H9 (cell line): ENCODE measurements around the gene TSPAN8. TPM values are rescaled to one million over a fixed set of nuclear protein-coding genes. Genes with fewer than 3 reads are reported as not detected.
"Not testable (repeated sequence)": the region's sequence is repeated elsewhere in the genome, so short reads cannot be mapped to it uniquely, and the experiment has no call there.

ENCODE experiments used
- DNase-seq: peaks from one replicate; pipeline ENCODE4 v3.0.0-alpha.2; 2017
- H2AFZ ChIP-seq: one replicate; pipeline ENCODE4 v1.6.1; 2013; ENCODE audit warnings: mild to moderate bottlenecking, low read length, control low read depth, moderate library complexity
- H2AK5ac ChIP-seq: 2 replicates; pipeline ENCODE4 v1.6.1; 2013; ENCODE audit warnings: low read length, control low read depth, mixed read lengths; ENCODE audit not compliant: insufficient read length
- H2BK120ac ChIP-seq: one replicate; pipeline ENCODE4 v1.6.1; 2013; ENCODE audit warnings: low read depth, mild to moderate bottlenecking, low read length, control low read depth, inconsistent platforms; ENCODE audit not compliant: poor library complexity, severe bottlenecking
- H2BK12ac ChIP-seq: 2 replicates; pipeline ENCODE4 v1.6.1; 2013; ENCODE audit warnings: low read length, control low read depth, mixed read lengths, low read depth; ENCODE audit not compliant: insufficient read length
- H2BK15ac ChIP-seq: 2 replicates; pipeline ENCODE4 v1.6.1; 2013; ENCODE audit warnings: low read depth, low read length, control low read depth
- H2BK20ac ChIP-seq: one replicate; pipeline ENCODE4 v1.6.1; 2013; ENCODE audit warnings: low read depth, mild to moderate bottlenecking, low read length, control low read depth, inconsistent platforms; ENCODE audit not compliant: poor library complexity, severe bottlenecking
- H2BK5ac ChIP-seq: 2 replicates; pipeline ENCODE4 v1.6.1; 2013; ENCODE audit warnings: low read length, control low read depth, mixed read lengths; ENCODE audit not compliant: insufficient read length
- H3K14ac ChIP-seq: 2 replicates; pipeline ENCODE4 v1.6.1; 2013; ENCODE audit warnings: low read length, control low read depth; ENCODE audit not compliant: insufficient read depth
- H3K18ac ChIP-seq: 2 replicates; pipeline ENCODE4 v1.6.1; 2013; ENCODE audit warnings: low read depth, mild to moderate bottlenecking, mixed read lengths, low read length, control low read depth; ENCODE audit not compliant: insufficient read length
- H3K23ac ChIP-seq: 2 replicates; pipeline ENCODE4 v1.6.1; 2013; ENCODE audit warnings: low read length, control low read depth, mixed read lengths, low read depth; ENCODE audit not compliant: insufficient read length
- H3K23me2 ChIP-seq: 2 replicates; pipeline ENCODE4 v1.6.1; 2013; ENCODE audit warnings: low read depth, mild to moderate bottlenecking, mixed read lengths, low read length, control low read depth; ENCODE audit not compliant: insufficient read length, poor library complexity, severe bottlenecking
- H3K27ac ChIP-seq: 2 replicates; pipeline ENCODE4 v1.5.1; 2013; ENCODE audit warnings: low read length, control low read depth, mixed read lengths, low read depth; ENCODE audit not compliant: insufficient read length
- H3K27me3 ChIP-seq: 2 replicates; pipeline ENCODE4 v1.6.1; 2013; ENCODE audit warnings: low read length, control low read depth, inconsistent platforms; ENCODE audit not compliant: insufficient read depth
- H3K4ac ChIP-seq: 2 replicates; pipeline ENCODE4 v1.6.1; 2013; ENCODE audit warnings: low read depth, mild to moderate bottlenecking, control low read depth, inconsistent platforms, low read length, moderate library complexity
- H3K4me1 ChIP-seq: 2 replicates; pipeline ENCODE4 v1.6.1; 2013; ENCODE audit warnings: low read length, control low read depth, inconsistent platforms; ENCODE audit not compliant: insufficient read depth
- H3K4me2 ChIP-seq: 2 replicates; pipeline ENCODE4 v1.6.1; 2013; ENCODE audit warnings: low read length, control low read depth, mixed read lengths; ENCODE audit not compliant: insufficient read length, insufficient read depth
- H3K56ac ChIP-seq: 2 replicates; pipeline ENCODE4 v1.6.1; 2013; ENCODE audit warnings: low read depth, mild to moderate bottlenecking, mixed read lengths, low read length, control low read depth; ENCODE audit not compliant: insufficient read length
- H3K79me1 ChIP-seq: 2 replicates; pipeline ENCODE4 v1.6.1; 2013; ENCODE audit warnings: low read depth, mild to moderate bottlenecking, moderate library complexity, low read length, control low read depth, inconsistent platforms; ENCODE audit not compliant: insufficient read depth, poor library complexity, severe bottlenecking
- H3K79me2 ChIP-seq: 2 replicates; pipeline ENCODE4 v1.6.1; 2013; ENCODE audit warnings: low read length, control low read depth, inconsistent platforms; ENCODE audit not compliant: insufficient read depth
- H3K9ac ChIP-seq: 2 replicates; pipeline ENCODE4 v1.6.1; 2013; ENCODE audit warnings: low read length, control low read depth, mixed read lengths; ENCODE audit not compliant: insufficient read length; ENCODE audit errors: extremely low read depth
- H3K9me3 ChIP-seq: one replicate; pipeline ENCODE4 v1.6.1; 2013; ENCODE audit warnings: low read depth, low read length, inconsistent platforms; ENCODE audit not compliant: control insufficient read depth
- H3T11ph ChIP-seq: one replicate; pipeline ENCODE4 v1.6.1; 2013; ENCODE audit warnings: mild to moderate bottlenecking, low read length, control low read depth, inconsistent platforms
- H4K20me1 ChIP-seq: one replicate; pipeline ENCODE4 v1.6.1; 2013; ENCODE audit not compliant: control insufficient read depth, insufficient read length, insufficient read depth
- H4K5ac ChIP-seq: 2 replicates; pipeline ENCODE4 v1.6.1; 2013; ENCODE audit warnings: low read depth, mild to moderate bottlenecking, mixed read lengths, low read length, control low read depth; ENCODE audit not compliant: insufficient read length
- H4K8ac ChIP-seq: replicated peaks from 2 replicates; pipeline ENCODE4 v1.6.1; 2013; ENCODE audit warnings: low read length, control low read depth, mixed read lengths, low read depth; ENCODE audit not compliant: insufficient read length
- H4K91ac ChIP-seq: 2 replicates; pipeline ENCODE4 v1.6.1; 2013; ENCODE audit warnings: low read depth, mild to moderate bottlenecking, moderate library complexity, mixed read lengths, low read length, control low read depth; ENCODE audit not compliant: insufficient read length
- H3K27ac Mint-ChIP-seq, 3 experiments: 2 replicates in 2 of 3; 3 replicates in 1 of 3; pipeline ENCODE4 v1.8.0; 2020 to 2021; ENCODE audit warnings: mixed read lengths in 3 of 3, mild to moderate bottlenecking in 1 of 3, moderate library complexity in 1 of 3
- H3K27me3 Mint-ChIP-seq: 2 replicates; pipeline ENCODE4 v1.8.0; 2021; ENCODE audit warnings: low read depth, mild to moderate bottlenecking, moderate library complexity, mixed read lengths
- H3K36me3 Mint-ChIP-seq, 3 experiments: 2 replicates in 2 of 3; 3 replicates in 1 of 3; pipeline ENCODE4 v1.8.0; 2020 to 2021; ENCODE audit warnings: low read depth in 3 of 3, mixed read lengths in 3 of 3; ENCODE audit not compliant: insufficient read depth in 1 of 3
- H3K4me1 Mint-ChIP-seq, 2 experiments: 2 replicates each; pipeline ENCODE4 v1.8.0; 2020; ENCODE audit warnings: mixed read lengths in 2 of 2
- H3K4me3 Mint-ChIP-seq, 2 experiments: 2 replicates in 1 of 2; 3 replicates in 1 of 2; pipeline ENCODE4 v1.8.0; 2020 to 2021; ENCODE audit warnings: mild to moderate bottlenecking in 2 of 2, mixed read lengths in 2 of 2, moderate library complexity in 1 of 2
- H3K9me3 Mint-ChIP-seq, 2 experiments: 2 replicates in 1 of 2; 3 replicates in 1 of 2; pipeline ENCODE4 v1.8.0; 2020; ENCODE audit warnings: mild to moderate bottlenecking in 2 of 2, mixed read lengths in 2 of 2, moderate library complexity in 1 of 2
- CTCF ChIP-seq: fragments of 200-600 bp; sonication (generic); conservative IDR thresholded peaks from 3 replicates; pipeline ENCODE4 v1.8.0; 2021; ENCODE audit warnings: antibody characterized with exemption, mild to moderate bottlenecking
- WGBS: extraction: QIAGEN DNeasy Blood & Tissue Kit; methylation state at CpG from one replicate; pipeline ENCODE4 v1.1.7; 2013; ENCODE audit warnings: missing lambda C conversion rate, low lambda C conversion rate, mixed read lengths; ENCODE audit not compliant: insufficient read length; ENCODE audit errors: extremely low coverage; 5-methylcytosine and 5-hydroxymethylcytosine counted together
- total RNA-seq: library from RNA; stranded (reverse); gene quantifications from 2 replicates; pipeline ENCODE4 v1.2.1, GENCODE V29; 2021

Gene TSPAN8
- total RNA-seq, 1 experiment from 2014 or later: not detected

GRCh38 chr12:71166280-71166679, 8.5 kb upstream of the TSPAN8 start:
- Histone ChIP-seq H2AFZ (no peak overlapping the region), H3K27me3 (no peaks in the 10 kb centered on the region), H2BK20ac (no peak overlapping the region), H3K14ac (no peak overlapping the region; the same call in 1 of the 2 replicates), H3K4ac (no peak overlapping the region), H4K8ac (no peak overlapping the region), H3K4me2 (no peak overlapping the region), H3K79me1 (no peaks in the 10 kb centered on the region), H3K23ac (no peak overlapping the region), H2BK5ac (no peak overlapping the region), H2BK12ac (no peak overlapping the region), H3T11ph (no peak overlapping the region), H2BK120ac (no peak overlapping the region), H4K91ac (no peak overlapping the region), H3K9me3 (no peaks in the 10 kb centered on the region), H4K5ac (no peak overlapping the region), H3K18ac (no peak overlapping the region), H2AK5ac (no peak overlapping the region), H3K79me2 (no peaks in the 10 kb centered on the region), H2BK15ac (no peak overlapping the region), H3K27ac (no peak overlapping the region), H4K20me1 (no peaks in the 10 kb centered on the region), H3K56ac (no peak overlapping the region), H3K4me1 (no peaks in the 10 kb centered on the region), H3K9ac (no peak overlapping the region), H3K23me2 (no peaks in the 10 kb centered on the region)
- H3K27me3 Mint-ChIP-seq: no peaks in the 10 kb centered on the region; the same call in 1 of the 2 replicates
- H3K36me3 Mint-ChIP-seq: peaks cover 4 to 13% (median 4%) of the 10 kb centered on the region in 3 experiments; a peak in 6 of 7 replicates
- no peaks in the 10 kb centered on the region for H3K4me1 Mint-ChIP-seq
- peaks cover 10% of the 10 kb centered on the region in 2 experiments for H3K9me3 Mint-ChIP-seq
- TF ChIP-seq CTCF: no peak
- no peak for DNase-seq
- H3K4me3 Mint-ChIP-seq: no peak overlapping the region
- no peak overlapping the region for H3K27ac Mint-ChIP-seq
- no CpG with 5 or more reads among the region's 34 CpGs for WGBS

DNA sequence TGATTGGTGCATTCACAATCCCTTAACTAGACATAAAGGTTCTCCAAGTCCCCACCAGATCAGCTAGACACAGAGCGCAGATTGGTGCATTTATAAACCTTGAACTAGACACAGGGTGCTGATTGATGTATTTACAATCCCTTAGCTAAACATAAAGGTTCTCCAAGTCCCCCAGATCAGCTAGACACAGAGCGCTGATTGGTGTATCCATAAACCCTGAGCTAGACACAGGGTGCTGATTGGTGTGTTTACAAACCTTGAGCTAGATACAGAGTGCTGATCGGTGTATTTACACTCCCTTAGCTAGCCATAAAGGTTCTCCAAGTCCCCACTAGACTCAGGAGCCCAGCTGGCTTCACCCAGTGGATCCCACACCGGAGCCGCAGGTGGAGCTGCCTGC, 8.0 kb upstream of the TSPAN8 start:
- H3K14ac ChIP-seq, H3K4me3 Mint-ChIP-seq, H3T11ph ChIP-seq, H3K27me3 ChIP-seq, H4K91ac ChIP-seq, H3K23ac ChIP-seq, DNase-seq, H3K4me1 ChIP-seq, H3K23me2 ChIP-seq, H3K56ac ChIP-seq, H3K4ac ChIP-seq, H3K4me2 ChIP-seq, H3K27ac ChIP-seq, H2AK5ac ChIP-seq, H3K9me3 ChIP-seq, H2AFZ ChIP-seq, H2BK12ac ChIP-seq, H4K8ac ChIP-seq, H2BK15ac ChIP-seq, H2BK120ac ChIP-seq, H4K20me1 ChIP-seq, H2BK20ac ChIP-seq, H3K27ac Mint-ChIP-seq, H3K9me3 Mint-ChIP-seq, H3K79me2 ChIP-seq, H3K79me1 ChIP-seq, H3K18ac ChIP-seq, H3K9ac ChIP-seq, H3K27me3 Mint-ChIP-seq, H2BK5ac ChIP-seq, H3K4me1 Mint-ChIP-seq, H4K5ac ChIP-seq: not testable (repeated sequence)
- H3K36me3 Mint-ChIP-seq: peaks cover 4 to 13% (median 4%) of the 10 kb centered on the region in 3 experiments; a peak in 6 of 7 replicates
- WGBS: no CpG with 5 or more reads among the region's 5 CpGs
